HEK293 (cell line): ENCODE data around the gene C2CD3.

ENCODE experiments used
- CTCF ChIP-seq: fragments of 450-650 bp; formaldehyde crosslinking; IDR thresholded peaks from 2 replicates; pipeline ENCODE4 v1.5.1; 2016; ENCODE audit warnings: missing biosample characterization, missing genetic modification characterization
- GLIS1 ChIP-seq: fragments of 450-650 bp; formaldehyde crosslinking; IDR thresholded peaks from 2 replicates; pipeline ENCODE4 v1.5.1; 2016; ENCODE audit warnings: missing biosample characterization, missing genetic modification characterization
- YY1 ChIP-seq: fragments of 450-650 bp; formaldehyde crosslinking; IDR thresholded peaks from 2 replicates; pipeline ENCODE4 v1.5.1; 2018; ENCODE audit warnings: missing biosample characterization, missing genetic modification characterization
- ZEB2 ChIP-seq: fragments of 450-650 bp; formaldehyde crosslinking; IDR thresholded peaks from 2 replicates; pipeline ENCODE4 v1.5.1; 2016; ENCODE audit warnings: missing biosample characterization, missing genetic modification characterization
- ZNF133 ChIP-seq: fragments of 450-650 bp; formaldehyde crosslinking; IDR thresholded peaks from 2 replicates; pipeline ENCODE4 v1.5.1; 2016; ENCODE audit warnings: missing biosample characterization, missing genetic modification characterization
- ZNF184 ChIP-seq: fragments of 450-650 bp; IDR thresholded peaks from 2 replicates; pipeline ENCODE4 v1.5.1; 2018; ENCODE audit warnings: missing biosample characterization, mild to moderate bottlenecking, missing genetic modification characterization
- ZNF239 ChIP-seq: fragments of 450-650 bp; formaldehyde crosslinking; IDR thresholded peaks from 2 replicates; pipeline ENCODE4 v1.5.1; 2016; ENCODE audit warnings: missing biosample characterization, missing genetic modification characterization
- ZNF514 ChIP-seq: fragments of 450-650 bp; formaldehyde crosslinking; IDR thresholded peaks from 2 replicates; pipeline ENCODE4 v1.5.1; 2016; ENCODE audit warnings: missing biosample characterization, missing genetic modification characterization
- ZNF645 ChIP-seq: fragments of 450-650 bp; formaldehyde crosslinking; IDR thresholded peaks from 2 replicates; pipeline ENCODE4; 2016; ENCODE audit warnings: missing biosample characterization, missing genetic modification characterization

- TF ChIP-seq ZNF645 (no peak), ZNF239 (tag by site-specific recombination) (no peak), CTCF (no peak), YY1 (tag by site-specific recombination) (no peak), ZEB2 (tag by site-specific recombination) (no peak), ZNF514 (no peak), ZNF133 (tag by site-specific recombination) (no peak), GLIS1 (no peak), ZNF184 (tag by site-specific recombination) (no peak)
Measured at GRCh38 chr11:74102321-74102720, 68.5 kb downstream of the C2CD3 start.
